ENCODE measurements around the gene IGSF9.

DNA sequence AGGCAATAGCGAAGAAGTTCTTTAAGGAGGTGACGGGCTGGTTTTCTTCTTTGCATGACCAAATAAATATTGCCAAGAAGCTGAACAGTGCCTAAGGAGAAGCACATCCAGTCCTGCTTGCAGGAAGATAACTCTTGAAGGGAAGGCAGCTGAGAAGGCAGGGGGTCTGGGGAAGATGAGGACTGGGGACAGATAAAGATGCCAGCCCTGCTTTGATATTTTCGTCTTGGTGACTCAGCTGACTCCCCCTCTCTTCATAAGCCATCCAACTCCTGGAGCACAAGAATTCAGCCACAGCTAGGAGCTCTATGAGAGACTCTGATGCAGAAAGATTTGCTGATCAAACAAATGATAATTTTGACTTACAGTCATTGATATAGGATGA lies 48.9 kb downstream of the IGSF9 start:
- TF ChIP-seq POLR2AphosphoS5 (IDR thresholded peaks at IDR 0.05; ENCODE audit: low read depth, low read length) (no peak), TAF1 (IDR thresholded peaks at IDR 0.05; ENCODE audit: low read depth, low read length) (no peak)
